GM11168 (cell line): Measurements from ENCODE around the gene CAMKK2.
"Not testable (repeated sequence)": the region's sequence is repeated elsewhere in the genome, so short reads cannot be mapped to it uniquely, and the experiment has no call there.

Source experiments
- in situ Hi-C: fragments of 300-500 bp; cut with MboI; formaldehyde crosslinking; loops from one replicate; pipeline ENCODE4 v1.12.0; 2022; ENCODE audit warnings: low sequenced_read_pairs; ENCODE audit not compliant: unreplicated experiment

CAMKK2 gene

DNA sequence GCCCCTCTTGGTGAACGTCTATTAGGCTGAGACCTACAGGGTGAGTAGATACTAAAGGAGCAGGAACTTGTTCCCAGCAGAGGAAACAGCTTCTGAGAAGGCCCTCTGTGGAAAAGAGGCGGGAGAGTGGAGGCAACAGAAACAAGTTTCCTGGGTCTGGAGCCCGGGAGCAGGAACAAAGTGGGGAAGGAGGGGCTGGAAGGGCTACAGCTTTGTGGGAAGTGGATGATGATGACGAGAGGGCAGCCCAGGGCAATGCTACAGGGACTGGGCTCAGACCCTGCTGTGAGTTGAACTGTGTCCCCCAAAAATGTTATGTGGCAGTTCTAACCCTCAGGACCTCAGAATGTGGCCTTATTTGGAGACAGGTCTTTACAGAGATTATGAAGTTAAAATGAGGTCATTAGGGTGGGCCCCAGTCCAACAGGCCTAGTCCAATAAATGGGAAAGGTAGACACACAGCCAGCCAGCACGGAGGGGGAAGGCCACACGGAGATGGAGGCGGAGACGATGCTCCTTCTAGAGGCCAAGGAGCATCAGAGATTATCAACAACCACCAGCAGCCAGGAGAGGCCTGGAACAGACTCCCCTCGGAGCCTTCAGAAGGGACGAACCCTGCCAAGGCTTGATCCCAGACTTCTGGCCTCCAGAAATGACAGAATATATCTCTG, 14.3 kb downstream of the CAMKK2 start:
- in situ Hi-C loops: no loop called here

DNA sequence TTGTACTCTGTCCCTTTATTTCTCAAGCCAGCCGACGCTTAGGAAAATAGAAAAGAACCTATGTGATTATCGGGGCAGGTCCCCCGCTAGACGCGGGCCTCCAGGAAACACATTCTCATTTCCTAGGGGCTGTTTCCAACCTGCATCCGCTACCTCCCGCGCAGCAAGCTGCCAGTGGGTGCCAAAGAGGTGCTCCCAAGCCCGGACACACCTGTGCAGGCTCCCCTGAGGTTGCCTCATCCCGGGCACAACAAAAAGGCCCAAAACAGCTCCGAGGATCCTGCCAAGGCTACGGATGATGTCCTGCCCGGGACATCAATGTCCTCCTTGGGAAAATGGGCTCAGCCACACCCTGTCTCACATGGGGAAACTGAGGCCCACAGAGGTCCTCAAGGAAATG, 15.4 kb downstream of the CAMKK2 start:
- in situ Hi-C loops: not testable (repeated sequence)

DNA sequence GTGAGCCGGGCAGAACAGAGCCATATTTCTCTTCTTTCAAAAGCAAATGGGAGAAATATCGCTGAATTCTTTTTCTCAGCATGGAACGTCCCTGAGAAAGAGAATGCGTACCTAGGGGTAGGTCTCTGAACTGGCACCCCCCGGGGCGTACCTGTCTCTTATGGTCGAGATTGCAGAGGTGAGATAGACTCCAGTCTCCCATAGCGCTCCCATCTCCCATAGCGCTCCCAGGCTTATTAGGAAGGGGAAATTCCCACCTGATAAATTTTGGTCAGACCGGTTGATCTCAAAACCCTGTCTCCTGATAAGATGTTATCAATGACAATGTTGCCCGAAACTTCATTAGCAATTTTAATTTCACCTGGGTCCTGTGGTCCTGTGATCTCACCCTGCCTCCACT, 16.0 kb downstream of the CAMKK2 start:
- in situ Hi-C loops: not testable (repeated sequence)

DNA sequence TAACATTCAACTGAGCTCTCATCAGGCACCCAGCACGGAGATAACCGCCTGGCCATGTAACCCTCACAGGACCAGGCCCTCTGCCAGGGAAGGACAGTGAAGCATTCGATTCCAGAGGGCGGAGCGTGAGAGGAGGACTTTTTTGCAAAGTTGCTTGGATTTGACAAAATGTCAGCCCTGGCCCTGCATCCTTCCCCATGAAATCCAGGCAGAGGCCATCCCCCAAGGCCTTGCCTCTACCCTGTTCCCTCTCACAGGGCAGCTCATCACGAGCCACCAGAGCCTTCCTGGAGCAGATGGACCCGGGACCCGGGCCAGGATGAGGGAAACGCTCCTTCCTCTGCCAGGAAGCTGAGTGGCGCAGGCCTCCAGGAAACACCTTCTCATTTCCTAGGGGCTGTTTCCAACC, 17.0 kb downstream of the CAMKK2 start:
- in situ Hi-C loops: no loop called here

DNA sequence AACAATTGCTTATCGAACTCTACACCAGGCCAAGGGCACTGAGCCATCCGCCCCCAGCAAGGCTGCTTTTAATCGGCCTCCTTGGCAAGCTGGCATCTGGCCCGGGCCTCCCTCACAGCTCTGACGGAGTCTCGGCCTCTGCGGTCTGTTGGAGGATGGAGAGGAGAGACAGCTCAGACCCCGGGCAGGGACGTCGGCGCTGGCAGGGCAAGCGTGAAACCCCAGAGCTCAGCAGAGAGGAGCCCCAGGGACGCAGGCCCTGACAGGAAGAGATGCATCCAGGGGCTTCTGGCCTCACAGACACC, 17.5 kb downstream of the CAMKK2 start:
- in situ Hi-C loops: no loop called here

DNA sequence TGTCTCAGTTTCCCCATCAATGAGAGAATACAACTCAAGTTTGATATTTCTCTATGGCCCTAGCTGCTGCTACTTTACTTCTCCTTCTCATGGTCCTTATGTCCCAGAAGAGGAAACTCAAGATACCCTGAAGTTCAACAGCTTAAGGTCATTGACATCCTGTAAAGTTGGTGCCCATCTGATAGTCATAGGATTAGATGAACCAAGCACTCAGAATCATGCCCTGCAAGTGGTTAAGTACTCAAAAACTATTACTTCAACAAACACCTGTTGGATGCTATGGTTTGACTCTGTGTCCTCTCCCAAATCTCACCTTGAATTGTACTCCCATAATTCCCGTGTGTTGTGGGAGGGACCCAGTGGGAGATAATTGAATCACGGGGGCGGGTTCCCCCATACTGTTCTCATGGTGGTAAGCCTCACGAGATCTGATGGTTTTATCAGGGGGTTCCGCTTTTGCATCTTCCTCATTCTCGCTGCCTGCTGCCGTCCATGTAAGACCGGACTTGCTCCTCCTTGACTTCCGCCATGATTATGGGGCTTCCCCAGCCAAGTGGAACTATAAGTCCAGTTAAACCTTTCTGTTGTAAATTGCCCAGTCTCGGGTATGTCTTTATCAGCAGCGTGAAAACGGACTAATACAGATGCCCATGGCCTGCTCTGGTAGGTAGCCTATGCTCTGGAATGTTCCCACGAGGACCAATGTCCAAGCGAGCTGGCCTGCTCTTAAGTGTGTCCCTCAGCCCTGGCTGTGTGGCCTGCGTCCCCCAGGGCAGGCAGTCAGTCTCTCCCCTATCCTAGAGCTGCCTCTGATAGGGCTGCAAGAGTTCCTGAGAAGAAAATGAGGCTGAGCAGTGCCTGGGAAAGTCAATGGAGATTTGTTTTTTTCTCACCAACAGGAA, 18.1 kb downstream of the CAMKK2 start:
- in situ Hi-C loops: no loop called here

DNA sequence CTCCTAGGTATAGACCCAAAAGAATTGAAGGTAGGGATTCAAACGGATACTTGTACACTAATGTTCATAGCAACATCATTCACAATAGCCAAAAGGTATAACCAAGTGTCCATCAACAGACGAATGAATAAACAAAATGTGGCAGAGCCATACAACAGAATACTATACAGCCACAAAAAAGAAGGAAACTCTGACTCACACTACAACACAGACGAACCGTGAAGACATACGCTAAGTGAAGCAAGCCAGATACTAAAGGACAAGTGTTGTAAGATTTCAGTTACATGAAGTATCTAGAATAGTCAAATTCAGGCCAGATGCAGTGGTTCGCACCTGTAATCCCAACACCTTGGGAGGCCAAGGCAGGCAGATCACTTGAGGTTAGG, 19.1 kb downstream of the CAMKK2 start:
- in situ Hi-C loops: no loop called here

DNA sequence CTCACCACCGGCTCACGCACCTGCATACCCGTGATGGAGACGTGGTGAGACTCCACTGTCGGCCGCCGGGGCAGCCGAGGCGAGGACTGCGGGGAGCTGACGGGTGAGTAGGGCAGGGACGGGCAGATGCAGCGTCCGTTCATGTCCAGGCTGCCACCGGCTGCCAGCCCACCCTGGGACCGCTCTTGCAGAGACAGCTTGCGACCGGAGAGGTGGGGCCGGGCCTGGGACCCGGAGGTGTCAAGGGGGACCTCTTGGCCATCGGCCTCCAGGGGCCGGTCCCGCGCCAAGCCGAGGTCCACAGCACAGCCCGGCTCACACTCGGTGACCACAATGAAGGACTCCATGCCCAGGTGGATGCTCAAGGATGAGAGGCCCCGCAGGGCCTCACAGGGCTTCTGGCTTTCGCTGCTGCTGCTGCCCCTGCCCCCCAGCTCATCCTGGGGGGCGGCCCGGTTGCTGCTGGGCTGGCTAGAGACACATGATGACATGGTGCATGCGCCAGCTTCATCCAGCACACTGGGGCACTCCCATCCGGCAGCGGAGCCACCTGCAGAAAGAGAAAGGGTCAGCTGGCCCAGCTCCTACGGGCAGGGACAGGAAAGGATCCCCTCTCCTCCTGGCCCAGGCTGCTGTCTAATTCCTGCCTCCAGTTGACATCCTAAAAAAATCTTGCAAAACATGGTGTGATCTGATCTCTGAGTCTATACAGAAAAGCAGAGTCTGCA, 22.3 kb downstream of the CAMKK2 start:
- in situ Hi-C loops: no loop called here

DNA sequence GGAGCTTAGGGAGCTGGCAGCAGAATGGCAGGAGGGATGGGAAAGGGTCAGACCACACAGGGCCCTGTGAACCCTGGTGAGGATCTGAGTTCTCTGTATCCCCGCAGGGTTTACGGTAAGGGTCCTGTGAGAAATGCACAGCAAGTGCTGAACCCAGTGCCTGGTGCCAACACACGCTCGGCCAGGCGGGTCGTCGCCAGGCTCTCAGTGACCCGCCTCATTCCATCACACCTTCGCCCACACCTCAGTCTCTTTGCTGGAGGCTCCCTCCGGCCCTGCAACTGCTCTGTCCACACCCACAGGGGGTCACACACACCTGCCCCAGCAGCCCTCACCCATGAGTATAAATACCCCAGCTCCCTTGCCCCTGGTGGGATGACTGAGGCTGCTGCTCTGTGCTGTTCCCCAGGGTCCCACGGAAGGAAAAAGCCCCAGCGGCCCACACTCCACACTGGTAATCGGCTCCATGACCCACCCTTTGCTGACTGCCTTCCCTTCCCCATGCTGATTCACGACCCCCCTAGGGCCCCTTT, 23.1 kb downstream of the CAMKK2 start:
- in situ Hi-C loops: no loop called here

DNA sequence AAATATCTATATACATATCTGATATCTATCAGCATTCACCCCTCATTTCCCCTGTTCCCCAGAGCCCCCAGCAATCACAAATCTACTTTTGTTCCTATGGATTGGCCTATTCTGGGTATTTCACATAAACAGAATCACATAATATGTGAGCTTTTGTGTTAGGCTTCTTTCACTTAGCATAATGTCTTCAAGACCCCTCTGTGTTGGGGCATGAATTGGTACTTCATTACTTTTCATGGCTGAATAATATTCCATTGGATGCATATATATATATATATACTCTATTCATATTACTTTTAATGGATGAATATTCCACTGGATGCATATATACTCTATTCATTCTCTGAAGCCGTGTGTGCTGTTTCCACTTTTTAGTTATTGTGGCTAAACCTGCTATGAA, 28.7 kb downstream of the CAMKK2 start:
- in situ Hi-C loops: no loop called here

DNA sequence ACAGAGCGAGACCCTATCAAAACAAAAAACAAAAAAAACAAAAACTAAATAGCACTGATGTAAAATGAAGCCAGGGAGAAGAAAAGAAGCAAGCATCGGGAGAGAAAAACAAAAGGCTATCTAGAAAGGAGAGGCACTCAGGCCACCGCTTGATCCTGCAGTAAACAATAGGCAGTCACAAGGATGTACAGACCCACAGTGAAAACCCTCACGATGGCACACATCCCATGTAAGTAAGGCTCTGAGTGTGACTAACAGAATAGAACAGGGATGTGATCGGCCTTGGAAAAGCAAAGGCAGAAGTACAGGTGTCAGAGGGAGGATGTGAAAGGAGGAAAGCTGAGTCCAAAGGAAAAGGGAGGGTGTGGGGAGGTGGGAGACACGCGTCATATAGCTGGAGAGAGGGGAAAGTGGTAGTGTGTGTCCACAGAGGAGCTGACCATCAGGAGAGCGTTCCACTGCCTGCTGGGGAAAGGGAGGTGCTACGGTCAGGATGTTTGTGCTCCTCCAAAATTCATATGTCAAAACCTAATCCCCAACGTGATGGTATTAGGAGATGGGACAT, 31.5 kb downstream of the CAMKK2 start:
- in situ Hi-C loops: no loop called here

DNA sequence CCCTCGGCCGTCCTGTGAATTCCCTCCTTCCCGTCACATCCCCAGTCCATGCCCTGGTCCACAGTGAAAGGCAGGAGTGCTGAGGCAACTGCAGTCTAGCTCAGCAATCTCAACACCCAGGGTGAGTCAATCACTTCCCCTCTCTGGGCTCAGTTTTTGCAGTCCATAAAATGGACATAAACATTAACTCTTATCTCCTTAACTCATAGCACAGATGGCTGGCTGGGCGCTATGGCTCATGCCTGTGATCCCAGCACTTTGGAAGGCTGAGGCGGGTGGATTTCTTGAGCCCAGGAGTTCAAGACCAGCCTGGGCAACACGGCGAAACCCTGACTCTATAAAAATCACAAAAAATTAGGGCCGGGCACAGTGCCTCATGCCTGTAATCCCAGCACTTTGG, 32.4 kb downstream of the CAMKK2 start:
- in situ Hi-C loops: no loop called here

DNA sequence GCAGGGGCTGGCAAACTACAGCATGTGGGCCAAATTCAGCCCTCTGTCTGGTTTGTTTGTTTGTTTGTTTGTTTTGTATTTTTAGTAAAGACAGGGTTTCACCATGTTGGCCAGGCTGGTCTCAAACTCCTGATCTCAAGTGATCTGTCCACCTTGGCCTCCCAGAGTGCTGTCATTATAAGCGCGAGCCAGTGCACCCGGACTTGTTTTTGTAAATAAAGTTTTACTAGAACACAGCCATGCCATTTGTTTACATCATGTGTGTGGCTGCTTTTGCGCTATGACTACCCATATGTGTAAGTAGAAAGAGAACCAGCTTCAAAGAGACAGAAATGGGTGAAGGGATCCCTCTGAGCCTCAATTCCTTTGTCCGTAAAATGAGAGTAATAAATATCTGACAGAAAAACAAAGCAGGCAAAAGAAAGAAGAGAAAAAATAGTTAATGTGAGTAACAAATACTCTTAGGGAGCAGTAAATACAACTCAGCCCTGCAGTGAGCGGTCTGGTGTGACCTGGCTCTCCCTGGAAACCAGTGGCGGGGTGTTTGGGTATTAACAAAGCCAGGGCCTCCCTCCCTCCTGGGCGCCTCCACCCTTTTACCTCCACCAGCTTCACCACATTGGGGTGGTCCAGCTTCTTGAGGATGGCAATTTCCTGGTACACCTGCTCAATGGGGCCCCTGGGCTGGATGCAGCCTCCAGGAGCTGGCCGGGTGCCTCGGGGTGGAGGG, 33.1 kb downstream of the CAMKK2 start:
- in situ Hi-C loops: no loop called here

DNA sequence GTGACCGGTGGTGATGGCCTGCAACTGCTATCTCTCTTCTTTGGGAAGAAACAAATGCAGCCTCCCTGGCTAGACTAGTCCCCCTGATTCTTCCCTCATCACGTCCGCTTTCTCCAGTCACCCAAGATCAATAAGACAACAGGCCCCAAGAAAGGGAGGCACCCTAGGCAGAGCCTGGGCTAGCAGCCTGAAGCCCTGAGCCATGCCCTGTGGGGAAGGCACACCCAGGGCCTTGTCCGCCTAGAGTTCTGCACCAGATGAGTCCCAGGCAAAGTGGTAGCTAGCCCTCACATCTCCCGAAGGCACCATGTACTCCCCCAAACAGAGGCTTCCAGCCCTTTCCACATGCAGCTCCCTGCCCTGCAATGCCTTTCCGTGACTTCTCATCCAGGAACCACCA, 35.1 kb downstream of the CAMKK2 start:
- in situ Hi-C loops: no loop called here

DNA sequence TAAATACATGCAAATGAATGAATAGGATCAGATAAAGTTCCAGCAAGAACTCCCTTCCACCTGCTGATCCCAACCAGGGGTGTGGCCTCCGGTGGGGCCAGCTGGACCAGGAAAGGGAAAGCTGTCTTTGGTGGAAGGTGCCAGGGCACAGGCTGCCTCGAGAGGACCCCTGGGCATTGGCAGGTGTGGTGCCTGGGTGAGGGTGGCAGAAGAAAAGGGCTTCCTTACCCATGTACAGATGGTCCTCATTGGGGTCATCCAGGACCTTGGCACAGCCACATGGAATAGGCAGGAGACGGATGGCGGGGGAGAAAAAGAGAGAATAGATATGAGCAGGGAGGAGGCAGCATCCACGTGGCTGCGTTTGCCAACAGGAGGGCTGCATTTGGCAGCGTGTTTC, 36.4 kb downstream of the CAMKK2 start:
- in situ Hi-C loops: no loop called here

DNA sequence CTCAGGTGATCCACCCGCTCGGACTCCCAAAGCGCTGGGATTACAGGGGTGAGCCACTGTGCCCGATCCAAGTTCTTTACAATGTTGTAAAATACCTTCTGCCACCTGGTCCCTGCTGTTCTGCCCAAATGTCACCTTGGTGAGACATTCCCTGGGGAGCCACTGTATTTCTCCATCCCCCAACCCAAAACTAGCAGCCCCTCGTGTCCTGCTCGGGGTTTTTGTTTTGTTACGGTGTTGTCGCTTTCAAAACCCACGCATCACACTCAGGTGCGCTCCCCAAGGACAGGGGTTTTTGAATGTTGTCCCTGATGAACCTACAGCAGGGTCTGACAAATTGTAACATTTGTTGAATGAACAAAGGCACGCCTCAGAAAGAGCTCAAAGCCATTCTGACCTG, 37.4 kb downstream of the CAMKK2 start:
- in situ Hi-C loops: no loop called here

DNA sequence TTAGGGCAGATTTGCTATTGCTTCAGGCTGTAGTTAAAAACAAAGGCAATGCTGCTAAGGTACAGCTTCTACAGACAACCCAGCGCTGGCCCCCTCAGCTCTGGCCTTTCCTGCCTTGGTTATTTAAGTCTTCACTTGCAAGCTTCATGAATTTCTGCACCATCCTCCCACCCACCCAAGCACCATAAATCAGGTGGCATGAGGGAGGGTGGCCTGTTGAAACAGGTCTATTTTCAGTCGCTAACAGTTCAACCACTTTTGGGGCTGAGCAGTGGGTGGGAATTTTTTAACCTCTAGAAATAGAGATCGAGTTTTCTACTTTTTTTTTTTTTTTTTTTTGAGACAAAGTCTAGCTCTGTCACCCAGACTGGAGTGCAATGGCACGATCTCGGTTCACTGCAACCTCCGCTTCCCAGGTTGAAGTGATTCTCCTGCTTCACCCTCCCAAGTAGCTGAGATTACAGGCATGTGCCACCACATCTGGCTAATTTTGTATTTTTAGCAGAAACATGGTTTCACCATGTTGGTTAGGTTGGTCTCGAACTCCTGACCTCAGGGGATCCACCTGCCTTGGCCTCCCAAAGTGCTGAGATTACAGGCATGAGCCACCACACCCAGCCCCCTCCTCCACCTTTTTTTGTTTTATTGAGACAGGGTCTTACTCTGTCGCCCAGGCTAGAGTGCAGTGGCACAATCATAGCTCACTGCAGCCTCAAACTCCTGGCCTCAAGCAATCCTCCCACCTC, 38.6 kb downstream of the CAMKK2 start:
- in situ Hi-C loops: not testable (repeated sequence)

DNA sequence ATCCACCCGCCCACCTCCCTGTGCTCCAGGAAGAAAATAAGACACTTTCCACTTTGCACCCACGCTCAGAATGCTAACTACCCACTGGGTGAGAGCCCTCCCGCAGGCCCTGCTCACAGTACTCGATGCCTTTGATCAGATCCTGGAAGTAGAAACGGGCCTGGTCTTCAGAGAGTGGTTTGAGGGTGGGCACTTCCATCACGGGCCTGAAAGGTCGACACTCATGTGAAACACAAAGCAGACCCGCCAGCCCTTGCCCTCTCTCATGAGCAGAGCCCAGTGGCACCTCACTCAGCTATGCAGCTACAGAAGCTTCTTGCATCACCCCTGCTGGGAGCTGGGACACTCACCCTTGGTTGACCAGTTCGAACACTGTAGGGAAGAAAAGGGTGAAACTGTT, 41.1 kb downstream of the CAMKK2 start:
- in situ Hi-C loops: no loop called here

DNA sequence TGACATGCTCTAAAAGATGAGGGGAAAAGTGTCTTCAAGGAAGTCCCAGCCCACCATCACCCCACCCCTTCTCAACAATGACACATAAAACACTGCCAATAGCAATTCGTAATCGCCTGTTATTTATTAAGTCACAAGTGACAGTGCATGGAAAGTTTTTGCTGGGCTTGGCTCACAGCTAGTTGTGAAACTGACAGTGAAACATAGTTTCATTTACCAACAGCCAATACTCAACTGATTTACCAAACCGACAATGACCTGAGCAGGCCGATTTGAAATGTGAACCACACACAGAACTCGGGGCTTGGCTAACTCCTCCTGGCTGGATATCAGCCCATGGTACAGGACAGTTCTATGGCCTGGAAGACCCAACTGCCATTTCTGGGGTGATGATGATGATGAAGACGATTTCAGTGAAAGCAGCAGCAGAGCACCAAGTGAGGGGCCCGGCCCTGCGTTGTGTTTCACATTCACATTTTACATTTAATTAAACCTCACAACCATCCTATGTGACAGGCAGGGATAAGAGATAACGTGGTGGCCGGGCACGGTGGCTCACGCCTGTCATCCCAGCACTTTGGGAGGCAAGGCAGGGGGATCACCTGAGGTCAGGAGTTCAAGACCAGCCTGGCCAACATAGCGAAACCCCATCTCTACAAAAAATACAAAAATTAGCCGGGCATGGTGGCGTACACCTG, 42.7 kb downstream of the CAMKK2 start:
- in situ Hi-C loops: no loop called here
